Tibial artery (tissue), 4 donors: ENCODE results near the gene SAE1.
A peak's percentile ranks its signal among the peaks of the same experiment; 100 is the strongest.

Experiments used
- DNase-seq, 2 donors: peaks; one replicate each; pipeline ENCODE4 v3.0.0-alpha.2; 2019
- H3K27ac ChIP-seq, 2 donors: fragments of 200-600 bp; sonication (generic) in 1 of 2; 1 replicate in 1 of 2; 2 replicates in 1 of 2; pipeline ENCODE4 v1.5.1; 2018 to 2019; ENCODE audit warnings: mild to moderate bottlenecking in 1 of 2
- H3K27me3 ChIP-seq, 2 donors: fragments of 200-600 bp; sonication (generic) in 1 of 2; one replicate each; pipeline versions ENCODE4 v1.5.1 to v1.6.0; 2016 to 2019
- H3K36me3 ChIP-seq, 3 donors: fragments of 200-600 bp; sonication (generic) in 2 of 3; one replicate each; pipeline ENCODE4 v1.5.1; 2016 to 2019; ENCODE audit warnings: mild to moderate bottlenecking in 2 of 3
- H3K4me1 ChIP-seq, 4 donors: fragments of 200-600 bp; sonication (generic) in 2 of 4; 1 replicate in 3 of 4; 2 replicates in 1 of 4; pipeline ENCODE4 v1.5.1; 2016 to 2019
- H3K4me3 ChIP-seq, 2 donors: fragments of 200-600 bp; sonication (generic) in 1 of 2; 1 replicate in 1 of 2; 2 replicates in 1 of 2; pipeline ENCODE4 v1.5.1; 2018 to 2019; ENCODE audit warnings: mild to moderate bottlenecking in 2 of 2
- H3K9me3 ChIP-seq, 3 donors: fragments of 200-600 bp; sonication (generic) in 1 of 3; one replicate each; pipeline ENCODE4 v1.5.1; 2016 to 2019
- intact Hi-C: fragments of 100-400 bp; cut with DNase I; formaldehyde crosslinking; loops from one replicate; pipeline ENCODE4 v1.15.0; 2023; ENCODE audit warnings: low total_unique reads
- TF ChIP-seq, protein P1 (sequence below), 2 experiments: fragments of 200-600 bp in 1 of 2; fragments of 450-650 bp in 1 of 2; IDR thresholded peaks; one replicate each; pipeline ENCODE4 v1.5.1; 2017 to 2019; ENCODE audit warnings: antibody characterized with exemption in 2 of 2, mild to moderate bottlenecking in 1 of 2, moderate library complexity in 1 of 2

SAE1 gene

DNA sequence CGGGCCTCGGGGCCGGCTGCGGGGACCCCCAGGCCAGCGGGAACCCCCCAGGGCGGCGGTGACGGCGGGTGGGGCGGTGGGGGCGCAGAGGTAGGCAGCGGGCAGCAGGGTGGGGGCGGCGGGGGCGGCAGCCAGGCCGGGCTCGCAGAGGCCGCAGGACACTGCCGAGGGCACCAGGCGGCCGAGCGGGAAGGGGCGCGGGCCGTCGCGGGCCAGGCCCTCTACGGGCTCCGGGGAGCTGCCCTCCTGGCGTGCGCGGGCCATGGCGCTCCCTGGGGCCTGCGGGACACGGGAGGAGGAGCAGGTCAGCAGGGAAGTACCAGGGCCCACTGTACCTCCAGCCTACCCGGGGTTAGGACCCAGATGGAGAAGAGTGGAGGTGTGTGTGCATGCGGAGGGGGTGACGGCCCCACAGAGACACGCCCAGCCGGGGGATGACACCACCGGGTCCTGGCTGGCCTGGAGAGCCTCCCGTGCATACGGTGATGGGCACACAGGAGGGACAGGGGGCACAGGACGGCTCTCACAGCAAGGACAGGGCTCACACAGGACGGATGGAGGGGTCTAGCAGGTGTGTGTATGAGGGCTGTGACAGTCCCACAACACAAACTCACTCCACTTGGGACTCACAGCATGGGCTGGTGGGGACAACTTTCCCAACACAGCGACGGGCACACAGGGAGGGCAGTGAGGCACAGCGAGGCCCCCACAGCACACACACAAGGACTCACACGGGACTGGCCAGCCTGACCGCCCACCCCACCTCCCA is 97.7 kb downstream of the SAE1 start:
- intact Hi-C loops, result no loop called here
- peak overlapping the region; percentile 82 to 91 for H3K4me3 ChIP-seq
- H3K27ac ChIP-seq, result peak overlapping the region; percentile 93 to 99
- H3K27me3 ChIP-seq, result no peaks in the 10 kb centered on the region
- peaks cover 0 to 52% (median 42%) of the 10 kb centered on the region in 4 donors for H3K4me1 ChIP-seq
- TF ChIP-seq, protein P1, sequence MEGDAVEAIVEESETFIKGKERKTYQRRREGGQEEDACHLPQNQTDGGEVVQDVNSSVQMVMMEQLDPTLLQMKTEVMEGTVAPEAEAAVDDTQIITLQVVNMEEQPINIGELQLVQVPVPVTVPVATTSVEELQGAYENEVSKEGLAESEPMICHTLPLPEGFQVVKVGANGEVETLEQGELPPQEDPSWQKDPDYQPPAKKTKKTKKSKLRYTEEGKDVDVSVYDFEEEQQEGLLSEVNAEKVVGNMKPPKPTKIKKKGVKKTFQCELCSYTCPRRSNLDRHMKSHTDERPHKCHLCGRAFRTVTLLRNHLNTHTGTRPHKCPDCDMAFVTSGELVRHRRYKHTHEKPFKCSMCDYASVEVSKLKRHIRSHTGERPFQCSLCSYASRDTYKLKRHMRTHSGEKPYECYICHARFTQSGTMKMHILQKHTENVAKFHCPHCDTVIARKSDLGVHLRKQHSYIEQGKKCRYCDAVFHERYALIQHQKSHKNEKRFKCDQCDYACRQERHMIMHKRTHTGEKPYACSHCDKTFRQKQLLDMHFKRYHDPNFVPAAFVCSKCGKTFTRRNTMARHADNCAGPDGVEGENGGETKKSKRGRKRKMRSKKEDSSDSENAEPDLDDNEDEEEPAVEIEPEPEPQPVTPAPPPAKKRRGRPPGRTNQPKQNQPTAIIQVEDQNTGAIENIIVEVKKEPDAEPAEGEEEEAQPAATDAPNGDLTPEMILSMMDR (IDR thresholded peaks at IDR 0.05), result no peak
- H3K9me3 ChIP-seq, result no peaks in the 10 kb centered on the region
- DNase-seq, result peak; percentile 46 to 76
- peaks cover 0 to 9% (median 7%) of the 10 kb centered on the region in 3 donors for H3K36me3 ChIP-seq

DNA sequence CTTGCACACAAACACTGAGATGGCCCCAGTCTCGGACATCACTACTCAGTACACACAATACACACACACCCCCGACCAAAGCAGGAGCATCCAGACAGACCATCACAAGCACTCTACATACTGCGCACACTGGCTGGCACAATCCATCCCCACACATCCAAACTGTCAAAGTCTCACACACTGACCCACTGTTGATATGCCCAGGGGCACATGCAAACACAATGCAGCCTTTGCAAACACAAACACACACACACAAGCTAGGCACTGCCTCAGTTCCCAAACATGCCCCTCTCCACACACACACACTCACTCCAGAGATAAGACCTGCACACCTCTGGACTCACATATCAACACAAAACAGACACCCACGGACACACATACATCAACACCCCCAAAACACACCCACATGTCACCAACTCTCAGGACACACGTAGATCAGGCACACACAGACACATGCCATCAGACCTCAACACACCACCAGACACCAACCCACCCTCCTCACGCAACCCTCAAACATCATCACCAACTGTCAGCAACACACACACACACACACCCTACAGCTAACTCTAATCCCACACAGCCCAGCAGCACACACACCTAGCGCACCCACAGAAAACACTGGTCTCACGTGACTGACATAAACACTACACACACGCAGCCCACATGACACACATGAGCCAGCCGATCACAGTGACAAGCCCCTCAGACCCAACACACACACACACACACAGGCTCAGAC is 98.5 kb downstream of the SAE1 start:
- Histone ChIP-seq H3K36me3 (peaks cover 0 to 2% (median under 1%) of the 10 kb centered on the region in 3 donors), H3K27me3 (no peaks in the 10 kb centered on the region), H3K9me3 (no peaks in the 10 kb centered on the region), H3K4me1 (peaks cover 0 to 52% (median 42%) of the 10 kb centered on the region in 4 donors), H3K27ac (peak overlapping the region; percentile 93 to 99), H3K4me3 (peak overlapping the region; percentile 82 to 91)
- intact Hi-C loops, result no loop called here
- TF ChIP-seq, protein P1 (IDR thresholded peaks at IDR 0.05), result no peak
- DNase-seq, result peak; percentile 45 to 74

- TF ChIP-seq, protein P1 (IDR thresholded peaks at IDR 0.05), result no peak
- Histone ChIP-seq H3K27ac (peak overlapping the region; percentile 93 to 99), H3K9me3 (no peaks in the 10 kb centered on the region), H3K36me3 (no peaks in the 10 kb centered on the region), H3K4me1 (peaks cover 0 to 52% (median 42%) of the 10 kb centered on the region in 4 donors), H3K4me3 (peak overlapping the region; percentile 82 to 91), H3K27me3 (no peaks in the 10 kb centered on the region)
- no peak for DNase-seq
- intact Hi-C loops, result no loop called here
These were observed 99.0 kb downstream of the SAE1 start for GRCh38 chr19:47229676-47230053.

- Histone ChIP-seq H3K4me1 (peaks cover 0 to 52% (median 41%) of the 10 kb centered on the region in 4 donors), H3K4me3 (peak overlapping the region; percentile 82 to 91), H3K36me3 (no peaks in the 10 kb centered on the region), H3K27ac (peak overlapping the region; percentile 93 to 99), H3K9me3 (no peaks in the 10 kb centered on the region), H3K27me3 (no peaks in the 10 kb centered on the region)
- intact Hi-C loops, result no loop called here
- DNase-seq, result peak; percentile 58 to 87
- TF ChIP-seq, protein P1 (IDR thresholded peaks at IDR 0.05), result peak; percentile 85 to 87
These were observed 99.7 kb downstream of the SAE1 start for GRCh38 chr19:47230054-47230920.

GRCh38 chr19:47230921-47231214 is 100.2 kb downstream of the SAE1 start, which contains the start of gene BBC3:
Gene BBC3, minus strand, starts transcription at chr19:47231199. Its CDS starts 2,768 bp downstream, at chr19:47228431.
- Histone ChIP-seq H3K4me1 (peaks cover 0 to 52% (median 36%) of the 10 kb centered on the region in 4 donors), H3K9me3 (no peaks in the 10 kb centered on the region), H3K27me3 (no peaks in the 10 kb centered on the region), H3K4me3 (peak within 1 kb of the TSS; percentile 82 to 91), H3K36me3 (no peaks in the 10 kb centered on the region), H3K27ac (peak within 1 kb of the TSS; percentile 93 to 99)
- no peak for DNase-seq
- intact Hi-C loops, result no loop called here
- TF ChIP-seq, protein P1 (IDR thresholded peaks at IDR 0.05), result no peak
